ENCODE data around the gene KCNK16.

KCNK16 gene

GRCh38 chr6:39302669-39303424 is 19.7 kb downstream of the KCNK16 start:
- Histone ChIP-seq H3K36me3 (ENCODE audit: insufficient read depth, low read length) (no peaks in the 10 kb centered on the region), H3K27me3 (ENCODE audit: control insufficient read depth, insufficient read depth, low read length) (peaks cover 15% of the 10 kb centered on the region), H3K9me3 (replicated peaks; ENCODE audit: low read length) (no peaks in the 10 kb centered on the region), H3K4me3 (ENCODE audit: low read length) (no peak overlapping the region), H3K4me2 (ENCODE audit: low read length) (peak overlapping the region; percentile 60), H3K4me1 (ENCODE audit: control insufficient read depth, insufficient read depth, low read length) (no peaks in the 10 kb centered on the region), H3K9ac (ENCODE audit: low read depth, low read length) (no peak overlapping the region)

DNA sequence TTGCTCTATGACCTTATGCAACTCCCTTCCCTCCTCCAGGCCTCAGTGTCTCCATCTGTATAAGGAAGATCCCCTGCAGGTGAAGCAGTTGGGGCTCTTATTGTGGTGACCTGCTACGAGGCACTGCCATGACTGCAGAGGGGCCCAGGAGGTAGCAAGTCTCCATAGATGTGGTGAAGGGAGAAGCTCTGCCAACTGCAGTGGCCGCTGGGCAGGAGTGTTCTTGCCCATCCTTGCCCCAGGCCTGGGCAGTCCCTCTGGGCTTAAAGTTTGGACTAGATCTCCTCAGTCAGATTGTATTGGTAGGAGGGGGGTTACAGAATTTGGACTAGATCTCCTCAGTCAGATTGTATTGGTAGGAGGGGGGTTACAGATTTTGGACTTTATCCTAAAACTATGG is 20.5 kb downstream of the KCNK16 start:
- H3K9ac ChIP-seq (ENCODE audit: low read depth, low read length): no peak overlapping the region
- H3K4me3 ChIP-seq (ENCODE audit: low read length): no peak overlapping the region
- no peaks in the 10 kb centered on the region for H3K36me3 ChIP-seq (ENCODE audit: insufficient read depth, low read length)
- H3K4me1 ChIP-seq (ENCODE audit: control insufficient read depth, insufficient read depth, low read length): no peaks in the 10 kb centered on the region
- H3K27me3 ChIP-seq (ENCODE audit: control insufficient read depth, insufficient read depth, low read length): peaks cover 15% of the 10 kb centered on the region
- no peak overlapping the region for H3K4me2 ChIP-seq (ENCODE audit: low read length)
- H3K9me3 ChIP-seq (replicated peaks; ENCODE audit: low read length): no peaks in the 10 kb centered on the region

DNA sequence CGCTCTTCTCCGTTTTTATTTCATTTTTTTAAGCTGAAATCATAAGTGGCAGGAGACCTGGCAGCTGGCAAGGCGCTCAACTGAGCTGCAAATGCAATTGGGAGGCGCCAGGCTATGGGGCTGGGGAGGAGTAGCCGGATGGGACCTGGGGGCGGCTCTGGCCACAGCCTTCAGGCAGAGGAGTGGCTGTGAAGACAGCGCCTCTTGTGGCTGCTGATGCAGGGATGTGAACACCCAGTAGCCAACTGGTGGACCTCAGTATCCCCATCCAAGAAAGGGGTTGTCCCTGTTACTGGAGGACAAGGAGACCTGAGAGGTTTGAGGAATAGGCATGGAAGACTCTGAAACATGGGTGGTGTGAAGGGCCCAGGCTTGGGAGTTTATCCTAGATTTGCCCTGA is 20.9 kb downstream of the KCNK16 start:
- Histone ChIP-seq H3K4me3 (ENCODE audit: low read length) (no peak overlapping the region), H3K4me2 (ENCODE audit: low read length) (no peak overlapping the region), H3K36me3 (ENCODE audit: insufficient read depth, low read length) (no peaks in the 10 kb centered on the region), H3K27me3 (ENCODE audit: control insufficient read depth, insufficient read depth, low read length) (peaks cover 15% of the 10 kb centered on the region), H3K4me1 (ENCODE audit: control insufficient read depth, insufficient read depth, low read length) (no peaks in the 10 kb centered on the region), H3K9ac (ENCODE audit: low read depth, low read length) (no peak overlapping the region), H3K9me3 (replicated peaks; ENCODE audit: low read length) (no peaks in the 10 kb centered on the region)

DNA sequence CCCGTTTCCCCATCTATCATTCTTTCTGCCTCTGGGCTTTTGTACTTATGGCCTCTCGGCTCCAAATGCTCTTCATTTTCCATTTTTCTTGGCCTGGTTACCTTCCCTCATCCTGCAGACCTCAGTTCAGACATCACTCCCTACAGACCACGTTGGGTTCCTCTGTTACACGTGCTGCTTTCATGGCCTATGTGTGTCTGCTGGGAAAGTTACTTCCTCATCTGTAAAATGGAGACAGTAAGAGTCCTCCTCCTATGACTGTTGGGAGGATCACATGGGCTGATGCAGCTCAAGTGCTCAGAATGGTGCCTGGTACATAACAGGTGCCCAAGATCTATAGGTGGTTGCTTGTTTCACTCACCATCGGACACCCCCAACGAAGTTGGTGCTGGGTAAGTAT is 21.8 kb downstream of the KCNK16 start:
- H3K4me1 ChIP-seq (ENCODE audit: control insufficient read depth, insufficient read depth, low read length): no peaks in the 10 kb centered on the region
- H3K4me3 ChIP-seq (ENCODE audit: low read length): no peak overlapping the region
- H3K9ac ChIP-seq (ENCODE audit: low read depth, low read length): no peak overlapping the region
- H3K9me3 ChIP-seq (replicated peaks; ENCODE audit: low read length): no peaks in the 10 kb centered on the region
- H3K4me2 ChIP-seq (ENCODE audit: low read length): no peak overlapping the region
- H3K27me3 ChIP-seq (ENCODE audit: control insufficient read depth, insufficient read depth, low read length): peaks cover 15% of the 10 kb centered on the region
- H3K36me3 ChIP-seq (ENCODE audit: insufficient read depth, low read length): no peaks in the 10 kb centered on the region

- H3K4me1 ChIP-seq (ENCODE audit: control insufficient read depth, insufficient read depth, low read length): no peaks in the 10 kb centered on the region
- peaks cover 15% of the 10 kb centered on the region for H3K27me3 ChIP-seq (ENCODE audit: control insufficient read depth, insufficient read depth, low read length)
- H3K36me3 ChIP-seq (ENCODE audit: insufficient read depth, low read length): no peaks in the 10 kb centered on the region
- no peak overlapping the region for H3K9ac ChIP-seq (ENCODE audit: low read depth, low read length)
- no peak overlapping the region for H3K4me2 ChIP-seq (ENCODE audit: low read length)
- H3K9me3 ChIP-seq (replicated peaks; ENCODE audit: low read length): no peaks in the 10 kb centered on the region
- H3K4me3 ChIP-seq (ENCODE audit: low read length): no peak overlapping the region
These were observed 24.4 kb downstream of the KCNK16 start for GRCh38 chr6:39298061-39298460.

DNA sequence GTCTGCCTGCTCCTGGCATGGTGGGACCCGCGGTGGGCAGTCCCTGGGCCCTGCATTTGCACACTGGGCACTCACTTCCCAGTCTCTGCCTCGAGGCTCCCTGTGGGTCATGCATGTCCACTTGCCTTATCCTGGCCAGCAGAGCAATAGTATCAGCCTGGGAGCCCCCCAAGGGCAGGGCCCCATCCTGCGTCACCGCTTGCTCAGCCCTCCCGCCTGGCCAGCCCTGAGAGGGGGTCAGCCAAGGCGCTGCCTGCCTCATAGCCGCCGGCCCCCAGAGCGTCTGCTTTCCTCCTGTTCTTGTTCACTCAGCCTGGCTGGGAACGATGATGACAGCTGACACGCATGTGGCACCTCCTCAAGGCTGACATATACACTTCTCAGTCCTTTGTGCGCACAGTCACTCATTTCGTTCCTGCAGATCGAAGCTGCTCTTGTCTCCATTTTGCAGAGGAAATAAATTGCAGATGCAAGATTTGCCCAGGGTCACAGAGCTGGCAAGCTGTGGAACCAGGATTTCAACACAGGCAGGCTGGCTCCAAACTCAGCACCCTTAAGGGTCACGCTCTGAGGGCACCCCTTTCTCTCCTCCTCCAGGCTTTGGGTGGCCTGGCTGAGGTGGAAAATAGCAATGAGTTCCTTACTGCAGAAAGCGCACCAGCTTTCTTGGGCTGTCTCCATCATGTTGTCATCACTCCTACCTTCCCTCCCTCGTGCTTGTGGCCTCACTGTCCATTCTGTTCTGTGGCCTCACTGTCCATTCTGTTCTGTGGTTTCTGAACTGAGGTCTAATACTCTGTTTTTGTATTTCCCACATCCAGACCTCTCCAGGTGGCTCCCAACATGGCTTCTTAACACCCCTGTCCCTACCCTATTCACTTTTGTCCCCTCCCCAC is 25.5 kb downstream of the KCNK16 start:
- no peaks in the 10 kb centered on the region for H3K9me3 ChIP-seq (replicated peaks; ENCODE audit: low read length)
- no peaks in the 10 kb centered on the region for H3K4me1 ChIP-seq (ENCODE audit: control insufficient read depth, insufficient read depth, low read length)
- no peak overlapping the region for H3K4me2 ChIP-seq (ENCODE audit: low read length)
- no peaks in the 10 kb centered on the region for H3K36me3 ChIP-seq (ENCODE audit: insufficient read depth, low read length)
- H3K27me3 ChIP-seq (ENCODE audit: control insufficient read depth, insufficient read depth, low read length): peaks cover 15% of the 10 kb centered on the region
- no peak overlapping the region for H3K4me3 ChIP-seq (ENCODE audit: low read length)
- H3K9ac ChIP-seq (ENCODE audit: low read depth, low read length): no peak overlapping the region

GRCh38 chr6:39295611-39296011 is 26.9 kb downstream of the KCNK16 start:
- Histone ChIP-seq H3K9ac (ENCODE audit: low read depth, low read length) (no peak overlapping the region), H3K4me1 (ENCODE audit: control insufficient read depth, insufficient read depth, low read length) (no peaks in the 10 kb centered on the region), H3K36me3 (ENCODE audit: insufficient read depth, low read length) (no peaks in the 10 kb centered on the region), H3K27me3 (ENCODE audit: control insufficient read depth, insufficient read depth, low read length) (peaks cover 6% of the 10 kb centered on the region), H3K9me3 (replicated peaks; ENCODE audit: low read length) (no peaks in the 10 kb centered on the region), H3K4me3 (ENCODE audit: low read length) (no peak overlapping the region), H3K4me2 (ENCODE audit: low read length) (no peak overlapping the region)

DNA sequence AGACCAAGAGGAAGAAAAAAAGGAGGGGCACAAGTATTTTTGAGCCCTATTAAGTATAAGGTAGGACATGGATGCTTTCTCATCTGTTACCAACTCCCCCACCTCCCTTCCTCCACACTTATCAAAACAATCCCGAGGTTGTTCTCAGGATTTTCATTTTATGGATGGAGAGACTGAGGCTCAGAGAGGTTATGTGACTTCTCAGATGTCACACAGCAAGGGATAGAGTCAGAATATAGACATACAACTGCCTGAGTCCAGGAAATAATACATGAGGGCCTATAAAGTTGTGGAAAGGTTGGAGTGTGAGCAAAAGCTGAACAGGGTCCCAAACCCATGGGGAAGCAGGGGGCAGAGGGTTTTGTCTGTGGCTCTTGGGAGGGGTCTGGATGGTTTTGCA is 27.6 kb downstream of the KCNK16 start:
- Histone ChIP-seq H3K9me3 (replicated peaks; ENCODE audit: low read length) (no peaks in the 10 kb centered on the region), H3K4me3 (ENCODE audit: low read length) (no peak overlapping the region), H3K4me1 (ENCODE audit: control insufficient read depth, insufficient read depth, low read length) (no peaks in the 10 kb centered on the region), H3K27me3 (ENCODE audit: control insufficient read depth, insufficient read depth, low read length) (peaks cover 6% of the 10 kb centered on the region), H3K4me2 (ENCODE audit: low read length) (no peak overlapping the region), H3K9ac (ENCODE audit: low read depth, low read length) (no peak overlapping the region), H3K36me3 (ENCODE audit: insufficient read depth, low read length) (no peaks in the 10 kb centered on the region)

GRCh38 chr6:39294133-39294532 is 28.4 kb downstream of the KCNK16 start:
- no peaks in the 10 kb centered on the region for H3K9me3 ChIP-seq (replicated peaks; ENCODE audit: low read length)
- no peaks in the 10 kb centered on the region for H3K4me1 ChIP-seq (ENCODE audit: control insufficient read depth, insufficient read depth, low read length)
- H3K27me3 ChIP-seq (ENCODE audit: control insufficient read depth, insufficient read depth, low read length): peaks cover 6% of the 10 kb centered on the region
- no peak overlapping the region for H3K4me3 ChIP-seq (ENCODE audit: low read length)
- H3K36me3 ChIP-seq (ENCODE audit: insufficient read depth, low read length): no peaks in the 10 kb centered on the region
- no peak overlapping the region for H3K9ac ChIP-seq (ENCODE audit: low read depth, low read length)
- no peak overlapping the region for H3K4me2 ChIP-seq (ENCODE audit: low read length)

GRCh38 chr6:39292637-39293036 is 29.9 kb downstream of the KCNK16 start:
- Histone ChIP-seq H3K4me2 (ENCODE audit: low read length) (no peak overlapping the region), H3K36me3 (ENCODE audit: insufficient read depth, low read length) (no peaks in the 10 kb centered on the region), H3K4me1 (ENCODE audit: control insufficient read depth, insufficient read depth, low read length) (no peaks in the 10 kb centered on the region), H3K4me3 (ENCODE audit: low read length) (no peak overlapping the region), H3K27me3 (ENCODE audit: control insufficient read depth, insufficient read depth, low read length) (no peaks in the 10 kb centered on the region), H3K9me3 (replicated peaks; ENCODE audit: low read length) (no peaks in the 10 kb centered on the region), H3K9ac (ENCODE audit: low read depth, low read length) (no peak overlapping the region)

GRCh38 chr6:39289490-39289889 is 33.0 kb downstream of the KCNK16 start:
- H3K9me3 ChIP-seq (replicated peaks; ENCODE audit: low read length): no peaks in the 10 kb centered on the region

More at GRCh38 chr6:39289490-39289889, 33.0 kb downstream of the KCNK16 start:
- H3K4me1 ChIP-seq (ENCODE audit: control insufficient read depth, insufficient read depth, low read length): no peaks in the 10 kb centered on the region
- no peak overlapping the region for H3K4me3 ChIP-seq (ENCODE audit: low read length)
- no peak overlapping the region for H3K4me2 ChIP-seq (ENCODE audit: low read length)
- no peaks in the 10 kb centered on the region for H3K36me3 ChIP-seq (ENCODE audit: insufficient read depth, low read length)
- no peak overlapping the region for H3K9ac ChIP-seq (ENCODE audit: low read depth, low read length)
- H3K27me3 ChIP-seq (ENCODE audit: control insufficient read depth, insufficient read depth, low read length): no peaks in the 10 kb centered on the region
